Putamen (tissue), 1 donor: ENCODE results near the gene ERMAP.
"Not testable (repeated sequence)": the region's sequence is repeated elsewhere in the genome, so short reads cannot be mapped to it uniquely, and the experiment has no call there.

Experiments
- DNase-seq: peaks from one replicate; pipeline ENCODE4 v3.0.0-alpha.2; 2016; ENCODE audit warnings: low spot score

The ERMAP gene

DNA sequence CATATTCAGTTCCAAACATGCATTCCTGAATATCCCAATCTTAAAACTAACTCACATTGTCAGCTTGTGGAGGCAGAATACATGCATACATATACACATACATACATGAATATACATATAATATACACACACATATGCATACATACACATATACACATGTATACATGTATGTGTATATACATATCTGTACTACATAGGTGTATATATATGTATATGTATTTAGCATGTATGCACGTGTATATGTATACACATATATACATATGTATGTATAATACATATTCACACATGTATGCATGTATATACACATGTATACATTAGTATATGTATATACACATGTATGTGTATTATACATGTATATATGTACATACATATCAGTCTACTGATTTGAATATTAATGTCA, 28.3 kb downstream of the ERMAP start:
- DNase-seq: no peak

DNA sequence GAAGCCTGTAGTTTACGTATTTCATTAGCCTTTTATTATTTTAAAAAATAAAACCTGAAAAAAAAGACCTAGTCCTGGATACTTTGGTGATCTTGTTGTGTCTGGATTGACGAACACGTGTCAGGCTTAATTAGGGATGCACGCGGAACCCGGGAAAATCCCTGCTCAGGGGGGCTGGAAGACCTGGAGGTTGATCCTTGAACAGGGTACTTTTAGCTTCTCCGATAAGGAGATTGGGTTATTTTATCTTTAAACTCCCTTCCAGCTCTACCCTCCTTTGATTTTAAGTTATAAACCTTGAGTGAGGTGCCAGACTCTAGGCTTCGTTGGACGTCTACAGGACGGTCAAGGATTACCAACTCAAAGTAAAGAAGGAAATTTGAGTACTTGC, 28.9 kb downstream of the ERMAP start:
- DNase-seq: no peak

DNA sequence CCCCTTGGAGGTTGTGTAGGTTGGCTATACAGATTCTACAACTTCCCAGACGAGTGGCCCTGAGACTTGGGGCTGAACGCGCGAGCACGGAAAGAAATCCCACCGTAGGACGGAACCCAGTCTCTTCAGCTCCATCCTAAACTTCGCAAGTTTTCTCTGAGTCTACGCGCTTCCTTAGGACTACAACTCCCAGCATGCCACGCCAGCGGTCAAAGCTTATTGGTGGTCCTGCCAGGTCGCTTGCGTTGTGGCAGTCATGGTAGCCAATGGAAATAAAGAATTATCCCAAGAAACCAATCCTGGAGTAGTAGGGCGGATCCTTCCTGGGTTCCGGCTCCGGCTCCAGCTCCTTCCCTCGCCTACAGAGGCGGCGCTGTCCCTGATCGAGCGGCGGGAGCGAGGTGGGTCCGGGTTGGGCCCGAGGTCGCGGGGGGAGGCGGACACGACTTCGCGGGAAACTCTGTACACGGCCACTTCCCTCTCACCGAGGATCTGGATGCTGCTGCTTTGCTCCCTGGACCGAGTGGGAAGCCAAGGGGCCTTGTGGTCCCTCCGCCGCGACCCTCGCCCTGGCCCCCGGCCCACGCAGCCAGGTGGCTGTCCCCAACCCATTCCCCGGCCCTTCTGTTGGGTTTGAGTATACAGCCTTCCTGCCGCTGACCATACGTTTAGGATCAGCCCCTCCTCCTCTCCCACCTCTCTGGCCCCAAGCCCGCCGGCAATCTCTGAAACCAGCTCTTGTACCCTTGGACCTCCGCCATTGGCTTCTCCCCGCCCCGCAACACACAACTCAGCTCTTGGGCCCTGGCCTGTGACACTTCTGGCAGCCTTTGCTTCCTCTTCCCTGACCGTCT, 29.6 kb downstream of the ERMAP start, which contains the start of gene ZNF691:
Gene ZNF691 (plus strand): TSS at position 357 of the 854 bp plus-strand sequence. CDS start 3,046 bp downstream, outside the sequence.
- DNase-seq: peak; percentile 97

DNA sequence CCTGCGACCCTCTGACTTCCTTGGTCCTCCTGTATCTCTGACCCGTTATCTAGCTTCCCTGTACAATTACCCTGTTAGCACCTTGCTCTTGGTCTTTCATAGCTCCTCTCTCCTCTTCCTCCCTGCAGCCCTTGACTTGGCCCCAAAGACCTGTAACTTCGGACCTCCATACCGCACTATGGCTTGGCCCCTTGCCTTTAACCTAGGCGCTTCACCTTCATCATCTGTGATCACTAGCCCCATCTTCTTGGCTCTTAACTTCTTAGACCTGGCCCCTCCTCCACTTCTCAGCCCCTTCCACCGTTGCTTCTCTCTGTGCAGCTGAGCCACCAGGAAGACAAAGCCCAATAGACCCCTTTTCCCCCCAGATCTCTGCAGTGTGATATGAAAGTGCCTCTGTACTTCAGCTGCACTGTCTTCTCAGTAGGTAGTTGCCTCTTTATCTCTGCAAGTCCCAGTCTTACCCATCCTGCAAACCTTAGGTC, 30.2 kb downstream of the ERMAP start:
- DNase-seq: no peak

DNA sequence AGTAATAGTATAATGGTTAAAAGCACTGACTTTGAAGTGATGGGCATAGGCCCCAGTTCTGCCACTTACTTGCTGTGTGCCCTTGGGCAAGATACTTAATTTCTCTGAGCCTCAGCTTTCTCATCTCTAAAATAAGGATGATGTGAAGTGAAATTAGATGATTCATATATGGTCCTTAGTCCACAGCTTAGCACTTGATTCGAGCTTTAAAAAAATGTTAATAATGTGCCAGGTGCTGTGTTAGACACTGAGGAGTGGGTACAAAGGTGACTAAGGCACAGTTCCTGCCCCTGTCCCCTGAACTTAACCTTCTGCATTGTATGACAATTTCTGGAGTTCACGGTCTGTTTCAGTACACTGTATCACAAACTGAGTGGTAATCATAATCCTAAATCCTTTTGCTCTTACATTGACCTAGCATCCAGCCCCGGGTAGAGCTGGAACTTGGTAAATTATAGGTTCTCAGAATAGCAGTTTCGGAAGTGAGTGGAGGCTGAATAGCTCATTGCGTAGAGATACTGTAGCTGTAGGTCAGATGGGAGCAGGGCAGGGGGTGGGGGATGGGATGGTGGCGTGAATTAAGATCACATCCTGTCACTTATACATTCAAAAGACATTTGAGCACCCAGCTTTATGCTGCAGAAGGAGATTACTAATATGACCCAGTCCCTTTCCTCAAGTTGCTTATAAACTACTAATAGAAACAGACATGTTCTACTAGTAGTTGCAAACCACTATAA, 31.0 kb downstream of the ERMAP start:
- no peak for DNase-seq

DNA sequence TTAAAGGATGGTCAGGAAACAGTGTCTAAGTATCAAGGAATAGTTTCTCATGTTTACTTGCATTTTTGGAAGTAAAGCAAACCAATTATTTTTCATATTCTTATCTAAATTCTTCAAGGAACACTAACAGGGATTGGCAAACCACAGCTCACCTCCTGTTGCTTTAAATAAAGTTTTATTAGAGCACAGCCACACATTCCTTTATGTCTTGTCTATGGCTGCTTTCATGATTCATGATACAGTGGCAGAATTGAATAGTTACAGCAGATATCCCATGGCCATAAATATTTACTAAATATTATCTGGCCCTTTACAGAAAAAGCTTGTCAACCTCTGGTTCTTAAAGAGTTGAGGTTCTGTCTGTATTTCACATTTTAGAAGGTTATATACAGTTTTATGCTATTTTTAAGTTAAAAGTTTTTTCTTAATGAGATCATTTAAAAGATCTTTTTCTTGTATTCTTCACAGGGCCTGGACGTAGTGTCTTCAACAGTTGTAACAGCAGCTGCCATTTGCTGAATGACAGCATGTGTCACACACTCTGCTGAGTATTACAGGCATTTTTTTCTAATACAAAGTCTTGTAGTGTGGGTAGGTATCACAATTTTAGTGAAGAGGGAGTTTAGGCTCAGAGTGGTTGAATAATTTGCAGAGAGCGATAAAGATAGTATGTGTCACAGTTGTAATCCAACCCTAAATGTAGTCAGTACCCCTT, 32.1 kb downstream of the ERMAP start:
- DNase-seq: peak; percentile 30

DNA sequence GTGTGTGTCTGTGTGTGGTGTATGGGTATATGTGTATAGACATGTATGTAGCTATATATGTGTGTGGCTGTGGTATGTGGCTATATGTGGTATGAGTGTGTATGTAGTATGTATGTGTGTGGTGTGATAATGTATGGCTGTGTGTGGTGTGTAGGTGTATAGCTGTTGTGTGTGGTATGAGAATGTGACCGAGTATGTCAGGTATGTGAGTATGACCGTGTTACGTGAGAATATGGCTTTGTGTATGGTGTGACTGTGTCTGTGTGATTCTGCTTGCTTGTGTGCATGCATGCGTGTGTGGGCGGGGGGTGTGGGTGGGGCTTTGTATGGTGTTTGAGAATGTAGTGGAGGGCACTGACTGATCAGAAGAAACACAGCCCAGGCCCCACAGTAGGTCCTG, 33.0 kb downstream of the ERMAP start:
- no peak for DNase-seq

DNA sequence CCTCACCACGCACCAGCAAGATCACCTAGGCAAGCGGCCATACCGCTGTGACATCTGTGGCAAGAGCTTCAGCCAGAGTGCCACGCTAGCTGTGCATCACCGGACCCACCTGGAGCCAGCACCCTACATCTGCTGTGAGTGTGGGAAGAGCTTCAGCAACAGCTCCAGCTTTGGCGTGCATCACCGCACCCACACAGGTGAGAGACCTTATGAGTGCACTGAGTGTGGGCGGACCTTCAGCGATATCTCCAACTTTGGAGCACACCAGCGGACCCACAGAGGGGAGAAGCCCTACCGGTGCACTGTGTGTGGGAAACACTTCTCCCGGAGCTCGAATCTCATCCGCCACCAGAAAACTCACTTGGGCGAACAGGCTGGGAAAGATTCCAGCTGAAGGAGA, 34.5 kb downstream of the ERMAP start:
- peak; percentile 59 for DNase-seq

DNA sequence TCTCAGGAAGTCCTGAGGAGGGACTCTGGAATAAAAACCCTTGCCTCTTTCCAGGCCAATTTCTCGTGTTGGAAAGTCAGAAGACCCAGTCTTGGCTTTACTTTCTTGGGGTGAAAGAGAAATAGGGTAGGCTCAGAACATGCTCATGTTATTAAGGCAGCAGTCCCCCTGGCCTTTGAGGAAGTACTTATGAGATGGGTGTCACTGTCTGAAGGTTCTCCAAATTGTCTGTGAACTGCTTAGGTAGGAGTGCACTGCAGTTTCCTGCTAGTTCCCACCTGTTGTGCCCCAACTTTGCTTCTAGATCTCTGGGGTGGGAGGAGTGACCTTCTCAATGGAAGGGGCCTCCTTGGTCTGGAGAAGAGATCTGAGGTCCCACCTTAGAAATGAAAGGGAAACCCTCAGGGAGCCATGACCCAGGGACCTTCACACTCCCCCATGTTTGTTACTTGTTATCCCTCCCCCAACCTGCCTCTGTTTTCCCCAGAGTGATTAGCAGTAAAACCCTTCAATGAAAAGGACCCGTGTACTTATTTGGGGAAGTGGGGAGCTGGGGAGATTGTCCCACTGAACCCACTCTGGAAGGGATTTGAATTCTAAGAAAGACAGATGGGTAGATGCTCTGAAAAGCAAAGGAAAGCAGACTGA, 35.2 kb downstream of the ERMAP start:
- DNase-seq: no peak

DNA sequence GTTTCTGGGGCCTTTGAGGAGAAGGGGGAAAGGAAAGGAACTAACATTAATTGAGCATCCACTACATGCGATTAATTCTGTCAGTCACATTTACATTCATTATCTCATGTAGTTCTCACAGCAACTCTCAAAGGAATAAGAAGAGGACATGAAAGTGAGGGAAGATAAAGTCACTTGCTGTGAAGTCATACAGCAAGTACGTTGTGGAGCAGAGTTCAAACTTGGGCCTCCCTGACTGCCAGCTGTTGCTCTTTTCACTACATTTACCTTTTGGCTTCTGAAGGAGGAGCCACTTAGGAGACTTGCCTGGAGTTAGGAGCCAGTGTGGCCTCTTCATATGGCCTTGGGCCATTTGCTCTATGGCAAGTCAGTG, 35.7 kb downstream of the ERMAP start:
- no peak for DNase-seq

DNA sequence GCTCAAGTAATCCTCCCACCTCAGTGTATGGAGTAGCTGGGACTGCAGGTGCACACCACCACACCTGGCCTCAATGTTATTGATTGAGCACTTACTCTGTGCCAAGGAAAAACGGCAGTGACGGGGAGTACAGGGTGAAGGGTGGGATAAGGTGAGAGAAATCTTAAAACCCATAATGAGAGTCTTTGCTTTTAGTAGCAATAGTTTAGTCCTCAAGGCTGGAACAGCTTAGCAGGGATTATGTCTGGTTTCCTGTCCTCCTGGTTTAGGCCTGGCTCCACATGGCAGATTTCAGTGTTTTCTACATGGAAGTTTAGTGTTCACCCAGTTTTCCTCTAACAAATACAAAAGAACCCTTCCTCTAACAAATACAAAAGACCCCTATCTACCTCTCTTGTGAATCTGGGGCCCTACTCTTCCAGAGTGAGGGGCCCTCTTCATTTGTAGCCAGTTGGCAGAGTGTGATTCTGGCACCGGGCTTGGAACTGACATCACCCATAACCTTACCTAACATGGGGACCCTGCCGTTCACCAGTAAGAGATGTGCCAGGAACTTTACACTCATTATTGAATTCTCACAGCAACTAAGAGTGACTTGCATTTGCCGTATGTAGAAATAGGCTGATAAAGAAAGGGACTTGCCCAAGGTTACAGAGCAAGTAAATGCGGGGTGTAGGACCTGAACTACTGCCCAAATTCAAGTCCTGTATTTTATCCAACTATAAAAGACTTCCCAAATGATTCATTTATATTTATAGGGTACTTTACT, 36.4 kb downstream of the ERMAP start:
- DNase-seq: no peak

DNA sequence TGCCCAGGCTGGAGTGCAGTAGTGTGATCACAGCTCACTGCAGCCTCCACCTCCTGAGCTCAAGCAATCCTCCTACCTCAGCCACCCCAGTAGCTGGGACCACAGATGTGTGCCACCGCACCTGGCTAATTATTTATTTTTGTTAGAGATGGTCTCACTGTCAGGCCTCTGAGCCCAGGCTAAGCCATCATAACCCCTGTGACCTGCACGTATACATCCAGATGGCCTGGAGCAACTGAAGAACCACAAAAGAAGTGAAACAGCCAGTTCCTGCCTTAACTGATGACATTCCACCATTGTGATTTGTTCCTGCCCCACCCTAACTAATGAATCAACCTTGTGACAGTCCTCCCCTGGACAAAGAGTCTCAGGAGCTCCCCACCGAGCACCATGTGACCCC, 39.6 kb downstream of the ERMAP start:
- not testable (repeated sequence) for DNase-seq

DNA sequence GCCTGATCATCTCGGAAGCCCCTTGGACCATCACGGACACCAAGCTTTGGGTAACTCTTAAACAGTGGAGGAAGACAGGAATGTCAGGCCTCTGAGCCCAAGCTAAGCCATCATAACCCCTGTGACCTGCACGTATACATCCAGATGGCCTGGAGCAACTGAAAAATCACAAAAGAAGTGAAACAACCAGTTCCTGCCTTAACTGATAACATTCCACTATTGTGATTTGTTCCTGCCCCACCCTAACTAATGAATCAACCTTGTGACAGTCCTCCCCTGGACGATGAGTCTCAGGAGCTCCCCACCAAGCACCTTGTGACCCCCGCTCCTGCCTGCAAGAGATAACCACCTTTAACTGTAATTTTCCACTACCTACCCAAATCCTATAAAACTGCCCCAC, 42.4 kb downstream of the ERMAP start:
- not testable (repeated sequence) for DNase-seq

DNA sequence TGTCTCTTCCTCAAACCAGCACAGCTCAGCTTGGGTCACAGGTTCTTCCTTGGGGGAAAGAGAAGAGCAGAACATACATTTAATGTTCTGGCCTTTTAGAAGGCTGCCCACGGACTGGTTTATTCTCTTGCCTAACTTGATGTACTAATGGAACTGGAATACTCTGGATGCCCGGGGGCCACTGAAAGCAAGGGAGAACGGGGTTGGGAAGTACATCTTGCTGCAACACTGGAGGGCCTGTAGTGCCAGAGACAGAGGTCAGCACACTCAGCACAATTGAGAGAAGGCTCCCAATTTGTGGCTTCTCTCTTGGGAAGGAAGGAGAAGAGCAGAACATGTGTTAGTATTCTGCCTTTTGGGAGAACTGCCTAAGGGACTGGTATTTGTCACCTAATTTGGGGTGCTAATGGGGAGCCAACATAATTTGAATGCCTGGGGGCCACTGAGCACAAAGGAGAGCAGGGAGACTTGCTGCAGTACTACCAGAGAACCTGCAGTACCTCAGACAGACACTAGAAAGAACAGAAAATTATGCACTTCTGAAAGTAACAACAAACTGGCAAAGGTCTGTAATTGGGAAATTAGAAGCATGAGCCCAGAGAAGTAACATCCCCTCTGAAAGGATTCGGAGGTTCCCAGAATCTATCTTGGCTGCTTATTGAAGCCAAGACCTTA, 43.6 kb downstream of the ERMAP start:
- no peak for DNase-seq

DNA sequence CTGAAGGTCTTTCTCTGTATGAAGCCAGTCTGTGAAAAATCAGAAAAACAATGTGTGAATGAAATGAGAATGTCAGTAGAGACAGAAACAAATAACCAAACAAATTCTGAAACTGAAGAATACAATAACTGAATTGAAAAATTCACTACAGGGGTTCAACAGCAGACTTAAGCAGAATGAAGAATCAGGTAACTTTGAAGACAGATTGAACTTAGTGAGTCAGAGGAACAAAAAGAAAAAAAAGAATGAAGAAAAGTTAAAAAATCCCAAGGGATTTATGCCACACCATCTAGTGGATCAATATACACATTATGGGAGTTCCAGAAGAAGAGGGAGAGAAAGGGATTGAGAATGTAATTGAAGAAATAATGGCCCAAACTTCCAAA, 44.1 kb downstream of the ERMAP start:
- no peak for DNase-seq

DNA sequence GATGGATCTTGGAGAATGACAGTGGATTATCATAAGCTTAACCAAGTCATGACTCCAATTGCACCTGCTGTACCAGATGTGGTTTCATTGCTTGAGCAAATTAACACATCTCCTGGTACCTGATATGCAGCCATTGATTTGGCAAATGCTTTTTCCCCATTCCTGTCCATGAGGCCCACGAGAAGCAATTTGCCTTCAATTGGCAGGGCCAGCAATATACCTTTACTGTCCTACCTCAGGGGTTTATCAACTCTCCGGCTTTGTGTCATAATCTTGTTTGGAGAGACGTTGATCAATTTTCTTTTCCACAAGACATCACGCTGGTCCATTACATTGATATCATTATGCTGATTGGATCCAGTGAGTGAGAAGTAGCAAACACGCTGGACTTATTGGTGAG, 49.6 kb downstream of the ERMAP start:
- no peak for DNase-seq

DNA sequence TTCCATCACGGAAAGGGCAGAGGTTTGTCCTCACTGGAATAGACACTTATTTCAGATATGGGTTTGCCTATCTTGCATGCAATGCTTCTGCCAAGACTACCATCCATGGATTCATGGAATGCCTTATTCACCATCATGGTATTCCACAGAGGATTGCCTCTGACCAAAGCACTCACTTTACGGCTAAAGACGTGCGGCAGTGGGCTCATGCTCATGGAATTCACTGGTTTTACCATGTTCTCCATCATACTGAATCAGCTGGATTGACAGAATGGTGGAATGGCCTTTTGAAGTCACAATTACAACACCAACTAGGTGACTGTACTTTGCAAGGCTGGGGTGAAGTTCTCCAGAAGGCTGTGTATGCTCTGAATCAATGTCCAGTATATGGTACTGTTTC, 51.5 kb downstream of the ERMAP start:
- not testable (repeated sequence) for DNase-seq

DNA sequence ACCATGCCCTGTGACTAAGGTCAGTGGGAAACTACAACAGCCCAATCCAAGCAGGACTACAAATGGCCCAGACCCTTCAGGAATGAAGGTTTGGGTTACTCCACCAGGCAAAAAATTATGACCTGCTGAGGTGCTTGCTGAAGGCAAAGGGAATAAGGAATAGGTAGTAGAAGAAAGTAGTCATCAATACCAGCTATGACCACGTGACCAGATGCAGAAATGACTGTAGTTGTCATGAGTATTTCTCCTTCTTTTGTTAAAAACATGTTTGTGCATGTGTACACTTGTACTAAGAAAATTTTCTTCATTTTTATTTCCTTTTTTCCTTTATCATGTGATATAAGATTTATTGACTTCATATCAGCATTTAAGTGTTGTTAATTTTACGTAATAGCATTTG, 52.3 kb downstream of the ERMAP start:
- DNase-seq: not testable (repeated sequence)

DNA sequence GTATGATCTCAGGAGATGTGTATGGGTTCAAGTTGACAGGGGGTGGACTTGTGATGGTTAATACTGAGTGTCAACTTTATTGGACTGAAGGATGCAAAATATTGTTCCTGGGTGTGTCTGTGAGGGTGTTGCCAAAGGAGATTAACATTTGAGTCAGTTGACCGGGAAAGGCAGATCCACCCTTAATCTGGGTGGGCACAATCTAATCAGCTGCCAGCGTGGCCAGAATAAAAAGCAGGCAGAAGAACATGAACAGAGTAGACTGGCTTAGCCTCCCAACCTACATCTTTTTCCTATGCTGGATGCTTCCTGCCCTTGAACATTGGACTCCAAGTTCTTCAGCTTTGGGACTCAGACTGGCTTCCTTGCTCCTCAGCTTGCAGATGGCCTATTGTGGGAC, 52.8 kb downstream of the ERMAP start:
- not testable (repeated sequence) for DNase-seq

DNA sequence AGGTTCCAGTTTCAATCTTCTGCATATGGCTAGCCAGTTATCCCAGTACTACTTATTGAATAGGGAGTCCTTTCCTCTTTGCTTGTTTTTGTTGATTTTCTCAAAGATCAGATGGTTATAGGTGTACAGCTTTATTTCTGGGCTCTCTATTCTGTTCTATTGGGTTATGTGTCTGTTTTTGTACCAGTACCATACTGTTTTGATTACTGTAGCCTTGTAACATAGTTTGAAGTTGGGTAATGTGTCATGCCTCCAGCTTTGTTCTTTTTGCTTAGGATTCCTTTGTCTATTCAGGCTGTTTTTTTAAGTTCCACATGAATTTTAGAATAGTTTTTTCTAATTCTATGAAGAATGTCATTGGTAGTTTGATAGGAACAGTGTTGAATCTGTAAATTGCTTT, 56.2 kb downstream of the ERMAP start:
- not testable (repeated sequence) for DNase-seq

DNA sequence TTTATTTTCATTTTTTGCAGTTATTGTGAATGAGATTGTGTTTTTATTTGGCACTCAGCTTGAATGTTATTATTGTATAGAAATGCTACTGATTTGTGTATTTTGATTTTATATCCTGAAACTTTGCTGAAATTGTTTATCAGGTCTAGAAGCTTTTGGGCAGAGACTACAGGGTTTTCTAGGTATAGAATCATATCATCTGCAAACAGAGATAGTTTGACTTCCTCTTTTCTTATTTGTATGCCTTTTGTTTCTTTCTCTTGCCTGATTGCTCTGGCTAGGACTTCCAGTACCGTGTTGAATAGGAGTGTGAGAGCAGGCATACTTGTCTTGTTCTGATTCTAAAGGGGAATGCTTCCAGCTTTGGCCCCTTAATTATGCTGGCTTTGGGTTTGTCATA, 56.7 kb downstream of the ERMAP start:
- DNase-seq: no peak
